HepG2 (cell line): Measurements from ENCODE around the gene SELENOS. TPM values are rescaled to one million over a fixed set of nuclear protein-coding genes. Genes with fewer than 3 reads are reported as not detected.

ENCODE experiments used
- JUN ChIP-seq: sonication (generic); formaldehyde crosslinking; IDR thresholded peaks from 2 replicates; pipeline ENCODE4 v1.4.0; 2020; ENCODE audit warnings: mild to moderate bottlenecking, missing genetic modification reagents
- KDM5B ChIP-seq: sonication (generic); formaldehyde crosslinking; IDR thresholded peaks from 2 replicates; pipeline ENCODE4 v1.4.0; 2020; ENCODE audit warnings: missing genetic modification reagents, mild to moderate bottlenecking, borderline replicate concordance
- KLF11 ChIP-seq: IDR thresholded peaks from 2 replicates; pipeline ENCODE4 v1.6.1; 2016; ENCODE audit warnings: missing compliant biosample characterization
- RFXANK ChIP-seq: IDR thresholded peaks from 2 replicates; pipeline ENCODE4 v1.6.1; 2016
- ZFX ChIP-seq: sonication (generic); formaldehyde crosslinking; IDR thresholded peaks from 2 replicates; pipeline ENCODE4 v1.4.0; 2020; ENCODE audit warnings: mild to moderate bottlenecking, low read depth, missing genetic modification reagents, moderate library complexity
- ZFY ChIP-seq: sonication (generic); formaldehyde crosslinking; IDR thresholded peaks from 2 replicates; pipeline ENCODE4 v1.4.0; 2020; ENCODE audit warnings: missing genetic modification reagents
- ZNF709 ChIP-seq: sonication (generic); formaldehyde crosslinking; IDR thresholded peaks from 2 replicates; pipeline ENCODE4 v1.5.0; 2020; ENCODE audit warnings: mild to moderate bottlenecking, missing genetic modification reagents
- polyA plus RNA-seq, 8 experiments: library from polyadenylated mRNA; depleted of rRNA in 3 of 8; stranded (reverse) in 7 of 8; unstranded in 1 of 8; fragments of >200 nt; fragmentation: Illumina TruSeq in 4 of 8; extraction: Trizol in 4 of 8; gene quantifications; 2 replicates each; pipeline versions ENCODE4 v1.2.1 to v1.2.3, GENCODE V29; 2011 to 2016; ENCODE audit warnings: low read depth in 4 of 8, missing spikeins in 1 of 8, mixed read lengths in 1 of 8; ENCODE audit not compliant: insufficient read depth in 1 of 8
- total RNA-seq, 5 experiments: library from RNA; depleted of rRNA; stranded (reverse); fragments of >200 nt; fragmentation: Illumina TruSeq; extraction: Trizol; gene quantifications; 2 replicates each; pipeline ENCODE4 v1.2.3, GENCODE V29; 2016; ENCODE audit warnings: low read depth in 1 of 5
- TF ChIP-seq, protein P1 (sequence below): sonication (generic); formaldehyde crosslinking; IDR thresholded peaks from 2 replicates; pipeline ENCODE4 v1.9.0; 2022; ENCODE audit warnings: low read depth, missing genetic modification reagents
- TF ChIP-seq, protein P2 (sequence below): IDR thresholded peaks from 2 replicates; pipeline ENCODE4 v1.6.1; 2016; ENCODE audit warnings: missing biosample characterization, missing genetic modification reagents, low read depth
- TF ChIP-seq, protein P3 (sequence below): IDR thresholded peaks from 2 replicates; pipeline ENCODE4 v1.6.1; 2016; ENCODE audit warnings: low read depth, missing genetic modification reagents, missing compliant biosample characterization
- TF ChIP-seq, protein P4 (sequence below): sonication (generic); formaldehyde crosslinking; IDR thresholded peaks from 2 replicates; pipeline ENCODE4 v1.4.0; 2020; ENCODE audit warnings: missing genetic modification reagents
- TF ChIP-seq, protein P5 (sequence below): sonication (generic); formaldehyde crosslinking; conservative IDR thresholded peaks from 2 replicates; pipeline ENCODE4 v1.8.0; 2022; ENCODE audit warnings: mild to moderate bottlenecking, moderate library complexity, missing genetic modification reagents
- TF ChIP-seq, protein P6 (sequence below): sonication (generic); formaldehyde crosslinking; IDR thresholded peaks from 2 replicates; pipeline ENCODE4 v1.4.0; 2020; ENCODE audit warnings: mild to moderate bottlenecking, missing genetic modification reagents
- TF ChIP-seq, protein P7 (sequence below): sonication (generic); formaldehyde crosslinking; IDR thresholded peaks from 2 replicates; pipeline ENCODE4 v1.5.0; 2020; ENCODE audit warnings: missing genetic modification reagents

SELENOS gene
- total and polyA plus RNA-seq, 2 of the 13 experiments (the other 11 are each of a cell fraction or from before 2014, with no cell fraction given) = 63.0 to 66.1 TPM

DNA sequence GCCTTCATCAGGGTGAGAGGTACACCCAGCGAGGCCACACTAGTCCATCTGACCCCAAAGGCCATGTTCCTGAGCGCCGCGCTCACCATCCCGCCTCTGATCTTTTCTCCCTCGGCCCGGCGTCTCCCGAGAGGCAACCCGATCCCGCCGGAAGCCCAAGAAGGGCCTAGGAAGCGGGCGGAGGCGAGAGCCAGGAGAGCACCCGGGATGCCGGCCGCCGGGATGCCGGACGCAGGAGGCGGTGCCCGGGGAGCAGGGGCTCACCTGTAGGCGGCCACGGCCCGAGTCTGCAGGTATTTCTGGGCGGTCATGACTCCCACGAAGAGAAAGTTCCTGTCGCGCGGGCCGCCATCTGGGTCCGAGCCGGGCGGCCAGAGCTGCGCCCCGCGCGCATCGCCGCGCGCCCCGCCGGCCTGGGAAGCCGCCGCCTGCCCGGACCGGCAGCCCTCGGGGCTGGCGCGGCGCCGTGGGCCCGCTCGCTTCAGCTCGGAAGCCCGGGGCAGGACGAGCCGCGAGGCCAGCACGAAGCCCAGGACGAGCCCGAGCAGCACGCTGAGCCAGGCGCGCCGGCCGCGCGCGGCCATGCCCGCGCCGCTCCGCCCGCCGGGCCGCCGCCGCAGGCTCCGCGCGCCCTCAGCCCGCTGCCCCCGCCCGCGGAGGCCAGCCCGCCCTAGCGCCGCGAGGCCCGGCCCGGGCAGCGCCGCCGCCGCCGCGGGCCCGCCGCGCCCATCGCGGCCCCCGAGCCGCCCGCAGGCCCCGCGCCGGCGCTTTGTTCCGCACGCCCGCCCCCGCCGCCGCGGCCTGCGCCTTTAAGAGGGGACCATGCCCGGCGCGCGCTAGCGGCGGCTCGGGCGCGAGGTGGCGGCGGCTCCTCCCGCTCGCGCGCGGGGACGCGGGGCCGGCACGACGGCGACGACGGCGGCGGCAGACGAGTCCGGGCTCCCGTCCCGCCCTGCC lies 26.1 kb downstream of the SELENOS start (continued):
- TF ChIP-seq ZFX = peak; percentile 18; the same call in 1 of the 2 replicates
- TF ChIP-seq JUN (CRISPR knock-in tag) = no peak
- TF ChIP-seq KDM5B (CRISPR knock-in tag) = 0 out of 2 replicates have a peak, but pooled peaks have one; percentile 27
- TF ChIP-seq ZNF709 = no peak
- TF ChIP-seq, protein P1, sequence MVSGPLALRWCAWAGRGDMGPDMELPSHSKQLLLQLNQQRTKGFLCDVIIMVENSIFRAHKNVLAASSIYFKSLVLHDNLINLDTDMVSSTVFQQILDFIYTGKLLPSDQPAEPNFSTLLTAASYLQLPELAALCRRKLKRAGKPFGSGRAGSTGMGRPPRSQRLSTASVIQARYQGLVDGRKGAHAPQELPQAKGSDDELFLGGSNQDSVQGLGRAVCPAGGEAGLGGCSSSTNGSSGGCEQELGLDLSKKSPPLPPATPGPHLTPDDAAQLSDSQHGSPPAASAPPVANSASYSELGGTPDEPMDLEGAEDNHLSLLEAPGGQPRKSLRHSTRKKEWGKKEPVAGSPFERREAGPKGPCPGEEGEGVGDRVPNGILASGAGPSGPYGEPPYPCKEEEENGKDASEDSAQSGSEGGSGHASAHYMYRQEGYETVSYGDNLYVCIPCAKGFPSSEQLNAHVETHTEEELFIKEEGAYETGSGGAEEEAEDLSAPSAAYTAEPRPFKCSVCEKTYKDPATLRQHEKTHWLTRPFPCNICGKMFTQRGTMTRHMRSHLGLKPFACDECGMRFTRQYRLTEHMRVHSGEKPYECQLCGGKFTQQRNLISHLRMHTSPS (CRISPR knock-in tag) = no peak
- peak; percentile 40; the same call in 1 of the 2 replicates for TF ChIP-seq ZFY (CRISPR knock-in tag)
- no peak for TF ChIP-seq KLF11 (CRISPR knock-in tag)
- TF ChIP-seq, protein P2, sequence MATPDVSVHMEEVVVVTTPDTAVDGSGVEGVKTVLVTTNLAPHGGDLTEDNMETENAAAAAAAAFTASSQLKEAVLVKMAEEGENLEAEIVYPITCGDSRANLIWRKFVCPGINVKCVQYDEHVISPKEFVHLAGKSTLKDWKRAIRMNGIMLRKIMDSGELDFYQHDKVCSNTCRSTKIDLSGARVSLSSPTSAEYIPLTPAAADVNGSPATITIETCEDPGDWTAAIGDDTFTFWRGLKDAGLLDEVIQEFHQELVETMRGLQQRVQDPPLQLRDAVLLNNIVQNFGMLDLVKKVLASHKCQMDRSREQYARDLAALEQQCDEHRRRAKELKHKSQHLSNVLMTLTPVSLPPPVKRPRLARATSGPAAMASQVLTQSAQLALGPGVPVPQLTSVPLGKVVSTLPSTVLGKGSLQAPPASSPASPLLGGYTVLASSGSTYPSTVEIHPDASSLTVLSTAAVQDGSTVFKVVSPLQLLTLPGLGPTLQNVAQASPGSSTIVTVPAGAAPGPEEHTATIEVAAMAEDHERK = no peak
- TF ChIP-seq, protein P3, sequence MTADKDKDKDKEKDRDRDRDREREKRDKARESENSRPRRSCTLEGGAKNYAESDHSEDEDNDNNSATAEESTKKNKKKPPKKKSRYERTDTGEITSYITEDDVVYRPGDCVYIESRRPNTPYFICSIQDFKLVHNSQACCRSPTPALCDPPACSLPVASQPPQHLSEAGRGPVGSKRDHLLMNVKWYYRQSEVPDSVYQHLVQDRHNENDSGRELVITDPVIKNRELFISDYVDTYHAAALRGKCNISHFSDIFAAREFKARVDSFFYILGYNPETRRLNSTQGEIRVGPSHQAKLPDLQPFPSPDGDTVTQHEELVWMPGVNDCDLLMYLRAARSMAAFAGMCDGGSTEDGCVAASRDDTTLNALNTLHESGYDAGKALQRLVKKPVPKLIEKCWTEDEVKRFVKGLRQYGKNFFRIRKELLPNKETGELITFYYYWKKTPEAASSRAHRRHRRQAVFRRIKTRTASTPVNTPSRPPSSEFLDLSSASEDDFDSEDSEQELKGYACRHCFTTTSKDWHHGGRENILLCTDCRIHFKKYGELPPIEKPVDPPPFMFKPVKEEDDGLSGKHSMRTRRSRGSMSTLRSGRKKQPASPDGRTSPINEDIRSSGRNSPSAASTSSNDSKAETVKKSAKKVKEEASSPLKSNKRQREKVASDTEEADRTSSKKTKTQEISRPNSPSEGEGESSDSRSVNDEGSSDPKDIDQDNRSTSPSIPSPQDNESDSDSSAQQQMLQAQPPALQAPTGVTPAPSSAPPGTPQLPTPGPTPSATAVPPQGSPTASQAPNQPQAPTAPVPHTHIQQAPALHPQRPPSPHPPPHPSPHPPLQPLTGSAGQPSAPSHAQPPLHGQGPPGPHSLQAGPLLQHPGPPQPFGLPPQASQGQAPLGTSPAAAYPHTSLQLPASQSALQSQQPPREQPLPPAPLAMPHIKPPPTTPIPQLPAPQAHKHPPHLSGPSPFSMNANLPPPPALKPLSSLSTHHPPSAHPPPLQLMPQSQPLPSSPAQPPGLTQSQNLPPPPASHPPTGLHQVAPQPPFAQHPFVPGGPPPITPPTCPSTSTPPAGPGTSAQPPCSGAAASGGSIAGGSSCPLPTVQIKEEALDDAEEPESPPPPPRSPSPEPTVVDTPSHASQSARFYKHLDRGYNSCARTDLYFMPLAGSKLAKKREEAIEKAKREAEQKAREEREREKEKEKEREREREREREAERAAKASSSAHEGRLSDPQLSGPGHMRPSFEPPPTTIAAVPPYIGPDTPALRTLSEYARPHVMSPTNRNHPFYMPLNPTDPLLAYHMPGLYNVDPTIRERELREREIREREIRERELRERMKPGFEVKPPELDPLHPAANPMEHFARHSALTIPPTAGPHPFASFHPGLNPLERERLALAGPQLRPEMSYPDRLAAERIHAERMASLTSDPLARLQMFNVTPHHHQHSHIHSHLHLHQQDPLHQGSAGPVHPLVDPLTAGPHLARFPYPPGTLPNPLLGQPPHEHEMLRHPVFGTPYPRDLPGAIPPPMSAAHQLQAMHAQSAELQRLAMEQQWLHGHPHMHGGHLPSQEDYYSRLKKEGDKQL = no peak
- TF ChIP-seq, protein P4, sequence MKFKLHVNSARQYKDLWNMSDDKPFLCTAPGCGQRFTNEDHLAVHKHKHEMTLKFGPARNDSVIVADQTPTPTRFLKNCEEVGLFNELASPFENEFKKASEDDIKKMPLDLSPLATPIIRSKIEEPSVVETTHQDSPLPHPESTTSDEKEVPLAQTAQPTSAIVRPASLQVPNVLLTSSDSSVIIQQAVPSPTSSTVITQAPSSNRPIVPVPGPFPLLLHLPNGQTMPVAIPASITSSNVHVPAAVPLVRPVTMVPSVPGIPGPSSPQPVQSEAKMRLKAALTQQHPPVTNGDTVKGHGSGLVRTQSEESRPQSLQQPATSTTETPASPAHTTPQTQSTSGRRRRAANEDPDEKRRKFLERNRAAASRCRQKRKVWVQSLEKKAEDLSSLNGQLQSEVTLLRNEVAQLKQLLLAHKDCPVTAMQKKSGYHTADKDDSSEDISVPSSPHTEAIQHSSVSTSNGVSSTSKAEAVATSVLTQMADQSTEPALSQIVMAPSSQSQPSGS (CRISPR knock-in tag) = no peak
- TF ChIP-seq, protein P5, sequence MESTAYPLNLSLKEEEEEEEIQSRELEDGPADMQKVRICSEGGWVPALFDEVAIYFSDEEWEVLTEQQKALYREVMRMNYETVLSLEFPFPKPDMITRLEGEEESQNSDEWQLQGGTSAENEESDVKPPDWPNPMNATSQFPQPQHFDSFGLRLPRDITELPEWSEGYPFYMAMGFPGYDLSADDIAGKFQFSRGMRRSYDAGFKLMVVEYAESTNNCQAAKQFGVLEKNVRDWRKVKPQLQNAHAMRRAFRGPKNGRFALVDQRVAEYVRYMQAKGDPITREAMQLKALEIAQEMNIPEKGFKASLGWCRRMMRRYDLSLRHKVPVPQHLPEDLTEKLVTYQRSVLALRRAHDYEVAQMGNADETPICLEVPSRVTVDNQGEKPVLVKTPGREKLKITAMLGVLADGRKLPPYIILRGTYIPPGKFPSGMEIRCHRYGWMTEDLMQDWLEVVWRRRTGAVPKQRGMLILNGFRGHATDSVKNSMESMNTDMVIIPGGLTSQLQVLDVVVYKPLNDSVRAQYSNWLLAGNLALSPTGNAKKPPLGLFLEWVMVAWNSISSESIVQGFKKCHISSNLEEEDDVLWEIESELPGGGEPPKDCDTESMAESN (CRISPR knock-in tag) = no peak
- no peak for TF ChIP-seq RFXANK (CRISPR knock-in tag)
- TF ChIP-seq, protein P6, sequence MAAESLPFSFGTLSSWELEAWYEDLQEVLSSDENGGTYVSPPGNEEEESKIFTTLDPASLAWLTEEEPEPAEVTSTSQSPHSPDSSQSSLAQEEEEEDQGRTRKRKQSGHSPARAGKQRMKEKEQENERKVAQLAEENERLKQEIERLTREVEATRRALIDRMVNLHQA (CRISPR knock-in tag) = no peak
- TF ChIP-seq, protein P7, sequence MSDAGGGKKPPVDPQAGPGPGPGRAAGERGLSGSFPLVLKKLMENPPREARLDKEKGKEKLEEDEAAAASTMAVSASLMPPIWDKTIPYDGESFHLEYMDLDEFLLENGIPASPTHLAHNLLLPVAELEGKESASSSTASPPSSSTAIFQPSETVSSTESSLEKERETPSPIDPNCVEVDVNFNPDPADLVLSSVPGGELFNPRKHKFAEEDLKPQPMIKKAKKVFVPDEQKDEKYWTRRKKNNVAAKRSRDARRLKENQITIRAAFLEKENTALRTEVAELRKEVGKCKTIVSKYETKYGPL (CRISPR knock-in tag) = no peak
